ENCODE data around the gene NVL. TPM values are rescaled to one million over a fixed set of nuclear protein-coding genes. Genes with fewer than 3 reads are reported as not detected.

NVL gene
- total RNA-seq, 6 experiments from 2014 or later = 21.4 to 24.4 (median 23.0) TPM

DNA sequence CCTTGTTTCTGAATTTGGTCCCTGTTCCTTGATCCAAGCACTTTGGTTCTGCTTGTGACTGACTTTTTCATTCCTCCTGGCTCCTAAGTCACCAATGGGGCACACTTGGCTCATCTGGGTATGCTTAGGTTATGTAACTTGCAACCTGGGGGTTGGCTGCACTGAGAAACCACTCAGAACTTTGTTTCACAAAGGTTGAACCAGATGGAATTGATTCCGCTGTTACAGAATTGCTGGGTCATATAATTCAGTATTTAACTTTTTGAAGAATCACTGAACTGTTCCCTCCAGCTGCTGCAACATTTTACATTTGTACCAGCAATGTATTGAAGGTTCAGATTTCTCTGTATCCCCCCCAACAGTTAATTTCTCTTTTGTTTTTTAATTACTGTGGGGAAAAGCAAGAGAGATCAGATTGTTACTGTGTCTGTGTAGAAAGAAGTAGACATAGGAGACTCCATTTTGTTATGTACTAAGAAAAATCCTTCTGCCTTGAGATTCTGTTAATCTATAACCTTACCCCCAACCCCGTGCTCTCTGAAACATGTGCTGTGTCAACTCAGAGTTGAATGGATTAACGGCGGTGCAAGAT is 9.6 kb upstream of the NVL start:
- TF ChIP-seq, protein P1, sequence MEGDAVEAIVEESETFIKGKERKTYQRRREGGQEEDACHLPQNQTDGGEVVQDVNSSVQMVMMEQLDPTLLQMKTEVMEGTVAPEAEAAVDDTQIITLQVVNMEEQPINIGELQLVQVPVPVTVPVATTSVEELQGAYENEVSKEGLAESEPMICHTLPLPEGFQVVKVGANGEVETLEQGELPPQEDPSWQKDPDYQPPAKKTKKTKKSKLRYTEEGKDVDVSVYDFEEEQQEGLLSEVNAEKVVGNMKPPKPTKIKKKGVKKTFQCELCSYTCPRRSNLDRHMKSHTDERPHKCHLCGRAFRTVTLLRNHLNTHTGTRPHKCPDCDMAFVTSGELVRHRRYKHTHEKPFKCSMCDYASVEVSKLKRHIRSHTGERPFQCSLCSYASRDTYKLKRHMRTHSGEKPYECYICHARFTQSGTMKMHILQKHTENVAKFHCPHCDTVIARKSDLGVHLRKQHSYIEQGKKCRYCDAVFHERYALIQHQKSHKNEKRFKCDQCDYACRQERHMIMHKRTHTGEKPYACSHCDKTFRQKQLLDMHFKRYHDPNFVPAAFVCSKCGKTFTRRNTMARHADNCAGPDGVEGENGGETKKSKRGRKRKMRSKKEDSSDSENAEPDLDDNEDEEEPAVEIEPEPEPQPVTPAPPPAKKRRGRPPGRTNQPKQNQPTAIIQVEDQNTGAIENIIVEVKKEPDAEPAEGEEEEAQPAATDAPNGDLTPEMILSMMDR (IDR thresholded peaks at IDR 0.05) = no peak
- Mint-ChIP-seq H3K4me1 (ENCODE audit: low read depth) (peaks cover 7% of the 10 kb centered on the region), H3K27ac (no peak overlapping the region), H3K36me3 (ENCODE audit: low read depth) (peaks cover 13% of the 10 kb centered on the region), H3K4me3 (no peak overlapping the region), H3K9me3 (peaks cover 27% of the 10 kb centered on the region), H3K27me3 (ENCODE audit: insufficient read depth) (peaks cover 12% of the 10 kb centered on the region)
- no peak for DNase-seq

DNA sequence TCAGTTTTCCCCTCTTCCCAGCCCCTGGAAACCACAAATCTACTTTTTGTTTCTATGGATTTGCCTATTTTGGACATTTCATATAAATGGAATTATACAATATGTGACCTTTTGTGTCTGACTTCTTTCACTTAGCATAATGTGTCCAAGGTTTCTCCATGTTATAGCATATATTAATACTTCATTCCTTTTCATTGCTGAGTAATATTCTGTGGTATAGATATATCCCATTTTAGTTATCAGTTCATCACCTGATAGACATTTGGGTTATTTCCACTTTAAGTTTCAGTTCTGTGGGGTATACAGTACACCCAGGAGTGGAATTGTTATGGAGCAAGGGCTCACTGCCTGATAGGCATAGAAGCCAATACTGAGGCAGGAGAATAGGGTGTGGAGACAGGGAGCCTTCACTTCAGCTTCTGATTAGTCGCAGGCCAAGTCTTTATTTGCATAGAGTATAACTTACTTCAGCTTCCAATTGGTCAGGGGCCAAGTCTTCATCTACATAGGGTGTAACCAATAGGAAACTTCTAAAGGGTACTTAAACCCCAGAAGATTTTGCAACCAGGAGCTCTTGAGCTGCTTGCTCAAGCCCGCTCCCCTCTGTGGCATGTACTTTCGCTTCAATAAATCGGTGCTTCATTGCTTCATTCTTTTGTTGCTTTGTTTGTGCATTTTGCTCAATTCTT is 8.3 kb upstream of the NVL start:
- Mint-ChIP-seq H3K9me3 (peaks cover 15% of the 10 kb centered on the region), H3K36me3 (ENCODE audit: low read depth) (peaks cover 13% of the 10 kb centered on the region), H3K4me1 (ENCODE audit: low read depth) (peaks cover 20% of the 10 kb centered on the region), H3K27ac (no peak overlapping the region), H3K4me3 (no peak overlapping the region), H3K27me3 (ENCODE audit: insufficient read depth) (peaks cover 12% of the 10 kb centered on the region)
- no peak for DNase-seq
- TF ChIP-seq, protein P1 (IDR thresholded peaks at IDR 0.05) = no peak

DNA sequence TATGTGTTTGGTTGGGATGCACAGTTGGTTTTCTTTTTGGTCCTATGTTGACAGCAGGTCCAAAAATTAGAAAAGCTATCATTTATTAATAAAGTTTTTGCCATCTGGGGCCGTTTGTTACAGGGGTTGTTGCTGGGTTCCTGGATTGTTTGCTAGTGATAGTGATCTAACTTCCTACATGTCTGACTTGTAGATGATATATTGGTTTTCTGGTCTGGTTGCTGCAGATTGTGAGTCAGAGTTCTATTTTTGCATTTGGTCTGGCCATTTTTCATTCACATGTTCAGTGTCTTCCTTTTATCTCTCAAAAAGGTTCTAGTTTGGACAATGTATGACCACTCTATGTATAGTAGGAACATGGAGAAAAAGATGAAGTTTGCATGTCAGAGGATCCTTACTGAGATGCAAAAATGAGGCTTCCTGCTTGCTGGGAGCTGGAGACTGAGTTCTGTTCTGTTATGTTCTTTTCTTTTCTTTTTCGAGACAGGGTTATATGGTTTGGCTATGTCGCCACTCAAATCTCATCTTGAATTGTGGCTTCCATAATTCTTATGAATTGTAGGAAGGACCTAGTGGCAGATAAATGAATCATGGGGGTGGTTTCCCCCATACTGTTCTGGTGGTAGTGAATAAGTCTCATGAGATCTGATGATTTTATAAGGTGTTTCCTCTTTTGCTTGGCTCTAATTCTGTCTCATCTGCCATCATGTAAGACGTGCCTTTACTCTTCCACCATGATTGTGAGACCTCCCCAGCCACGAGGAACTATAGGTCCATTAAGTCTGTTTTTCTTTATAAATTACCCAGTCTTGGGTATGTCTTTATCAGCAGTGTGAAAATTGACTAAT is 4.2 kb upstream of the NVL start:
- no peaks in the 10 kb centered on the region for H3K9me3 Mint-ChIP-seq
- peak overlapping the region; percentile 80 for H3K4me3 Mint-ChIP-seq
- peaks cover 9% of the 10 kb centered on the region for H3K27me3 Mint-ChIP-seq (ENCODE audit: insufficient read depth)
- peak; percentile 80 for DNase-seq
- peak overlapping the region; percentile 97 for H3K27ac Mint-ChIP-seq
- H3K36me3 Mint-ChIP-seq (ENCODE audit: low read depth) = no peaks in the 10 kb centered on the region
- TF ChIP-seq, protein P1 (IDR thresholded peaks at IDR 0.05) = no peak
- H3K4me1 Mint-ChIP-seq (ENCODE audit: low read depth) = peaks cover 31% of the 10 kb centered on the region

DNA sequence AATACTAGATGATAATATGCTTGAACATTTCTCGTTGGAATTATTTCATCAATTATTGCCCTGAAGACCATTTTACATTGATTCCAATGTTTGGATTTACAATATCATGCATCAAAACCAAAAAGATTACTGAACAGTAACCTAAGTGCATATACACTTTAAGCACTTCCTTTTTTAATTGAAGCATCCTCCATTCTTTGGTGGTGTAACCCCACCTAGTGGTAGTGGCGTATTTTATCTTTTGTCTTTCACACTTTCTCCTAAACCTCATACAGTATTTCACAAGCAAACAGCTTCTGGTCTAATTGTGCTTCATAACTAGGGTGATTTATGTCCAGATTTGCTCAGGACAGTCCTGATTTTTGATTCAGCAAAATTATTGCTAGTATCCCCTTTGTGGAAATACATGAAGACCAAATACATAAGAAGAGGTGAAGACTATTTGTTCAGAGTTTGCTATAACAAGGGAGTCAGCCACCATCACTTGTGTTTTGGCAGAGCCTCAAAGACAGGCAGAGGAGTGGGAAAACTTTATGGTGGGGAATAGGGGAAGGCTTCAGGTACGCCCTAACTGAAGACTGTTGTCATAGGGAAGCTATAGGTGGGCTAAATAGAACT is 3.4 kb upstream of the NVL start:
- H3K27ac Mint-ChIP-seq = peak overlapping the region; percentile 97
- DNase-seq = peak; percentile 51
- H3K4me1 Mint-ChIP-seq (ENCODE audit: low read depth) = peaks cover 37% of the 10 kb centered on the region
- no peaks in the 10 kb centered on the region for H3K36me3 Mint-ChIP-seq (ENCODE audit: low read depth)
- H3K9me3 Mint-ChIP-seq = no peaks in the 10 kb centered on the region
- peak overlapping the region; percentile 80 for H3K4me3 Mint-ChIP-seq
- TF ChIP-seq, protein P1 (IDR thresholded peaks at IDR 0.05) = peak; percentile 89
- peaks cover 3% of the 10 kb centered on the region for H3K27me3 Mint-ChIP-seq (ENCODE audit: insufficient read depth)

DNA sequence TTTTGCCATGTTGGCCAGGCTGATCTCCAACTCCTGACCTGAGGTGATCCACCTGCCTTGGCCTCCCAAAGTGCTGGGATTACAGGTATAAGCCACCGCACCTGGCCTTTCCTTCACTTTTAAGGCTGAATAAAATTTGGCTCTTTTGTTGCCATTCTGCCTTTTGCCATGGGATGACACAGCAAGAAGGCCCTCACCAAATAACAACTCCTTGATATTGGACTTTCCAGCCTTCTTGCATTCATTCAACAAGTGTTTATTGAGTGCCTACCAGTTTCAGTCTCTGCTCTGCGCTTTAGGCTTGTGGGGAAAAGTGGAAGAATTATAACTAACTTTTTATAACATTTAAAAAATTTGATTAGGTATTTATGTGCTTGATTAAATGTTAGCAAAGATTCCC is 1.9 kb upstream of the NVL start:
- Mint-ChIP-seq H3K27me3 (ENCODE audit: insufficient read depth) (no peaks in the 10 kb centered on the region; the same call in 1 of the 2 replicates), H3K36me3 (ENCODE audit: low read depth) (peaks cover 4% of the 10 kb centered on the region; the same call in 1 of the 2 replicates), H3K4me3 (no peak overlapping the region), H3K4me1 (ENCODE audit: low read depth) (peaks cover 48% of the 10 kb centered on the region), H3K27ac (no peak overlapping the region), H3K9me3 (no peaks in the 10 kb centered on the region)
- no peak for DNase-seq
- TF ChIP-seq, protein P1 (IDR thresholded peaks at IDR 0.05) = no peak

Measured in HFFc6 (cell line).